Ascending aorta (tissue), 2 donors: ENCODE results near the gene PROZ. TPM values are rescaled to one million over a fixed set of nuclear protein-coding genes. Genes with fewer than 3 reads are reported as not detected.

ENCODE experiments used
- DNase-seq, 2 donors: peaks; one replicate each; pipeline ENCODE4 v3.0.0-alpha.2; 2019; ENCODE audit warnings: low spot score in 2 of 2
- H3K27ac ChIP-seq, 2 donors: fragments of 200-600 bp; sonication (generic); one replicate each; pipeline ENCODE4 v1.5.1; 2016 to 2017; ENCODE audit warnings: mild to moderate bottlenecking in 1 of 2
- H3K27me3 ChIP-seq: fragments of 200-600 bp; sonication (generic); one replicate; pipeline ENCODE4 v1.5.1; 2017
- H3K36me3 ChIP-seq, 2 donors: fragments of 200-600 bp; sonication (generic); one replicate each; pipeline ENCODE4 v1.5.1; 2016
- H3K4me1 ChIP-seq, 2 donors: fragments of 200-600 bp; sonication (generic); one replicate each; pipeline ENCODE4 v1.5.1; 2016 to 2017; ENCODE audit warnings: mild to moderate bottlenecking in 1 of 2
- H3K4me3 ChIP-seq, 2 donors: fragments of 200-600 bp; sonication (generic); one replicate each; pipeline ENCODE4 v1.5.1; 2016 to 2017; ENCODE audit warnings: mild to moderate bottlenecking in 1 of 2
- H3K9me3 ChIP-seq, 2 donors: fragments of 200-600 bp; sonication (generic); one replicate each; pipeline ENCODE4 v1.5.1; 2016
- CTCF ChIP-seq, 3 experiments: fragments of 200-600 bp in 2 of 3; fragments of 450-650 bp in 1 of 3; sonication (generic) in 2 of 3; IDR thresholded peaks; one replicate each; pipeline ENCODE4 v1.5.1; 2016 to 2019; ENCODE audit warnings: antibody characterized with exemption in 3 of 3, mild to moderate bottlenecking in 1 of 3, moderate library complexity in 1 of 3
- intact Hi-C: fragments of 100-400 bp; cut with DNase I; formaldehyde crosslinking; loops from one replicate; pipeline ENCODE4 v1.15.1; 2023
- total RNA-seq: library from RNA; depleted of rRNA; stranded (reverse); fragments of >200 nt; gene quantifications from one replicate; pipeline ENCODE4 v1.1.0, GENCODE V29; 2016

PROZ gene
- total RNA-seq, 1 donor from 2014 or later: not detected

GRCh38 chr13:113155201-113155600, 3.2 kb upstream of the PROZ start:
- no peak overlapping the region for H3K27ac ChIP-seq
- intact Hi-C loops: loop anchor here (2.0 to 10.0 kb wide), 3 partner anchors 142 to 570 kb away; partner anchors contain the start of genes DCUN1D2, LAMP1 and TUBGCP3
- no peaks in the 10 kb centered on the region for H3K27me3 ChIP-seq
- no peaks in the 10 kb centered on the region for H3K9me3 ChIP-seq
- no peak overlapping the region for H3K4me3 ChIP-seq
- DNase-seq: peak in 1 of 2 donors; percentile 52
- no peaks in the 10 kb centered on the region for H3K36me3 ChIP-seq
- TF ChIP-seq CTCF (IDR thresholded peaks at IDR 0.05): no peak
- H3K4me1 ChIP-seq: peaks cover 0 to 11% of the 10 kb centered on the region in 2 donors

- intact Hi-C loops: loop anchor here (2.0 to 10.0 kb wide), 3 partner anchors 141 to 571 kb away; partner anchors contain the start of genes DCUN1D2, LAMP1 and TUBGCP3
- Histone ChIP-seq H3K4me3 (no peak overlapping the region), H3K36me3 (no peaks in the 10 kb centered on the region), H3K4me1 (peaks cover 0 to 11% of the 10 kb centered on the region in 2 donors), H3K27me3 (no peaks in the 10 kb centered on the region), H3K27ac (no peak overlapping the region), H3K9me3 (no peaks in the 10 kb centered on the region)
- peak in 1 of 2 donors; percentile 33 for DNase-seq
- no peak for TF ChIP-seq CTCF (IDR thresholded peaks at IDR 0.05)
These were observed 2.3 kb upstream of the PROZ start for GRCh38 chr13:113155982-113156655.

GRCh38 chr13:113157206-113157928, 1.1 kb upstream of the PROZ start:
- intact Hi-C loops: loop anchor here (10.0 kb wide), 1 partner anchor 573 kb away; the partner anchor contains the start of gene TUBGCP3
- TF ChIP-seq CTCF (IDR thresholded peaks at IDR 0.05): no peak
- no peaks in the 10 kb centered on the region for H3K36me3 ChIP-seq
- no peaks in the 10 kb centered on the region for H3K27me3 ChIP-seq
- H3K4me1 ChIP-seq: peaks cover 0 to 11% of the 10 kb centered on the region in 2 donors
- no peaks in the 10 kb centered on the region for H3K9me3 ChIP-seq
- H3K4me3 ChIP-seq: no peak overlapping the region
- H3K27ac ChIP-seq: no peak overlapping the region
- peak in 1 of 2 donors; percentile 49 for DNase-seq

GRCh38 chr13:113158946-113159345, 498 bp downstream of the PROZ start:
- no peaks in the 10 kb centered on the region for H3K36me3 ChIP-seq
- intact Hi-C loops: loop anchor here (10.0 kb wide), 1 partner anchor 574 kb away; the partner anchor contains the start of gene TUBGCP3
- H3K27ac ChIP-seq: no peak overlapping the region
- no peak for TF ChIP-seq CTCF (IDR thresholded peaks at IDR 0.05)
- no peaks in the 10 kb centered on the region for H3K27me3 ChIP-seq
- no peak for DNase-seq
- H3K9me3 ChIP-seq: no peaks in the 10 kb centered on the region
- H3K4me3 ChIP-seq: no peak overlapping the region
- no peaks in the 10 kb centered on the region for H3K4me1 ChIP-seq

GRCh38 chr13:113159701-113160100, 1.3 kb downstream of the PROZ start:
- Histone ChIP-seq H3K27me3 (no peaks in the 10 kb centered on the region), H3K4me3 (no peak overlapping the region), H3K36me3 (no peaks in the 10 kb centered on the region), H3K4me1 (no peaks in the 10 kb centered on the region), H3K9me3 (no peaks in the 10 kb centered on the region), H3K27ac (no peak overlapping the region)
- no peak for TF ChIP-seq CTCF (IDR thresholded peaks at IDR 0.05)
- intact Hi-C loops: loop anchor here (10.0 kb wide), 1 partner anchor 575 kb away; the partner anchor contains the start of gene TUBGCP3
- DNase-seq: no peak
